Measurements from ENCODE around the gene SPRED2.
"Not testable (repeated sequence)": the region's sequence is repeated elsewhere in the genome, so short reads cannot be mapped to it uniquely, and the experiment has no call there.

Gene SPRED2

DNA sequence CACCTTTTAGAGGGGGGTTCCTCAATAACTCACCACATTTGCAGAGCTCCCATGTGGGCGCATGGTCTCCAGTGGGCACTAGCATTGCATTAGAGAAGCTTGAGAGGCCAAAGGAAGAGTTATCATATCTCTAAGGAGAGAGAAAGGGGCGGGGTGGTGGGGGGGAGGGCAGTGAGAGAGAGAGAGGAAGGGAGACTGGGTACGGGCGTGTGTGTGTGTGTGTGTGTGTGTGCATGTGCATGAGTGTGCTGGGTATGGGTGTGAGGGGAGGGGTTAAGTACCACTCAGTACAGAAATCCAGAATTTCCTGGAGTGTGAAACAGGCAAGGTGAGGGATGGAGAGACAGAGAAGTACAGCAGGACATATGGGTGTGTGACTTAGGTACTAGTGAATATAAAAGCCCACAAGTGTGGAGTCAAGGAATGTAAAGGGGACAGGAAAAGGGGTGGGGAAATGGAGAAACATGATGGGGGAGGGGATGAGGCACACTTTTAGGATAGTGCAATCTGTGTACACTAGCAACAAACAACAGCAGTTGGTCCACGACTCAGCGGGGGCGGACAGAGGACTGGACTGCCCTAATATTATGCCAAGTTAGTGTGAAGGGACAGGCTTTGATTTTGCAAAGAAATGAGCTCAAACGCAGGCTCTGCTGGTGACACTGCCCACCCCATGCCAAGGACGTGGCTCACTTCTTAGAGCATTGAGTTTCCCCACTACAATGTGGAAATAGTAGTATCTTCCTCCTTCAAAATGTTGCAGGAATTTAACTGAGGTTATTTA, 91.3 kb downstream of the SPRED2 start:
- no peak for DNase-seq (ENCODE audit: low read depth)

DNA sequence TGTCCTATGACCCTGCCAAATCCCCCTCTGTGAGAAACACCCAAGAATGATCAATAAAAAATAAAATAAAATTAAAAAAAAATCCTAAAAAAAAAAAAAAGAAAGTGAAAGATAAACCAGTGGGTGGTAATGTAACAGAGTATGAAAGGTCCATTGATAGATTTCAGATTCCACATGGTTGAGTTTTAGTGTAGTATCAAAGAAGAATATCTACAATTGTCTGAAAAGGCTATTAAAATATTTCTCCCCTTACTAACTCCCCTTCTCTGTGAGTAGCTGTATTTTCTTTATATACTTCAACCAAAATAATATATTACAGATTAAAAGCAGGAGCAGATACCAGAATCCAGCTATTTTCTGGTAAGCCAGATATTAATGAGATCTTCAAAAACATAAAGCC, 92.8 kb downstream of the SPRED2 start:
- DNase-seq (ENCODE audit: low read depth), result no peak

GRCh38 chr2:65338830-65339495, 93.4 kb downstream of the SPRED2 start:
- DNase-seq (ENCODE audit: low read depth), result not testable (repeated sequence)

- not testable (repeated sequence) for DNase-seq (ENCODE audit: low read depth)
Measured at GRCh38 chr2:65337915-65338314, 94.5 kb downstream of the SPRED2 start.

- no peak for DNase-seq (ENCODE audit: low read depth)
Measured at GRCh38 chr2:65334714-65335113, 97.7 kb downstream of the SPRED2 start.

DNA sequence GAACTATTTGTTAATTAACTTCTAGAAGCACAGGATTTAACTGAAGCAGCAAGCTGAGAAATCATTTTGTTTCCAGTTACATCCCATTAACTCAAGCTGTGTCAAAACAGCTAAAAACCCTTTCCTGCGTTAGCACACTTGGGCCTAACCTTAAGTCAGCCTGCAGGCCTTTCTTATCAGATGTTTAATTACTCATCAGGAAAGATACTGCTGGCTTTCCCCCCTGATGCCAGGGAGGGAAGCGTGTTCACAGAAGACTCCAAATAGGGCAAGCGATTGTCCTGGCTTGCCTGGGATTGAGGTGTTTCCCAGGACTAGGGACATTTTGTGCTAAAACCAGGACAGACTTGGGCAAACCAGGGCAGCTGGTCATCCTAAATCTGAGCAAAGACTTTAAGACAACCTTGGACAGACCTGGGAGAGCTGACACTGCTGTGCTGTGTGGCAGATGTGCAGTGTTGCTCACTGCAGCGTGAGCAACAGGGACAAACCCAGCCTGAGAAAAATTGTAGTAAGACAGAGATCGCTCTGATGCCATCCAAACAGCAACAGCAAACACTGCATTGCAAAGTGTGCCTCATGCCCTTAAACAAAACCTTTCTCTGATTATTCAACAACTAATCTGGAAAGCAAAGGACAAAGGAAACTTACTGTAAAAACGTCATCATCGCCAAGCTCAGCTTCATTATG, 100.9 kb downstream of the SPRED2 start:
- no peak for DNase-seq (ENCODE audit: low read depth)

GRCh38 chr2:65329525-65329924, 102.9 kb downstream of the SPRED2 start:
- no peak for DNase-seq (ENCODE audit: low read depth)

GRCh38 chr2:65326276-65326675, 106.1 kb downstream of the SPRED2 start:
- no peak for DNase-seq (ENCODE audit: low read depth)

DNA sequence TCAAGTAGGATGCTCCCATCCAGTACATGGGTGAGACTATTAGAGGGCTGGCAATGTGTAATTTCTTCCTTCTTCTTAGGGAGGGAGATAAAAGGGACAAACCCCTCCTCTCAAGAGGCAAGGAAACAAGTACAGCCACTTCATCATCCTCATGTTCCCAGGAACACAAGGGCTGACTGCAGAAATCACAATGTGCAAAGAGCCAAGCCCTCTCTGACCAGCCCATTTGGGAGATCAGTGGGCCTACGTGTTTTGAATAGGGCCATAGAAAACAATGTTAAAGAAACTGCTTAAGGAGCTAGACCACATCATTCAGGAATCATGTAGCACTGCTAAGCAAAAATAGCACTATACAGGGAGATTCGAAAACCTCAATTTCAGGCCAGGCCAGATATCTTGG, 107.3 kb downstream of the SPRED2 start:
- DNase-seq (ENCODE audit: low read depth), result no peak

GRCh38 chr2:65320946-65321345, 111.5 kb downstream of the SPRED2 start:
- no peak for DNase-seq (ENCODE audit: low read depth)

DNA sequence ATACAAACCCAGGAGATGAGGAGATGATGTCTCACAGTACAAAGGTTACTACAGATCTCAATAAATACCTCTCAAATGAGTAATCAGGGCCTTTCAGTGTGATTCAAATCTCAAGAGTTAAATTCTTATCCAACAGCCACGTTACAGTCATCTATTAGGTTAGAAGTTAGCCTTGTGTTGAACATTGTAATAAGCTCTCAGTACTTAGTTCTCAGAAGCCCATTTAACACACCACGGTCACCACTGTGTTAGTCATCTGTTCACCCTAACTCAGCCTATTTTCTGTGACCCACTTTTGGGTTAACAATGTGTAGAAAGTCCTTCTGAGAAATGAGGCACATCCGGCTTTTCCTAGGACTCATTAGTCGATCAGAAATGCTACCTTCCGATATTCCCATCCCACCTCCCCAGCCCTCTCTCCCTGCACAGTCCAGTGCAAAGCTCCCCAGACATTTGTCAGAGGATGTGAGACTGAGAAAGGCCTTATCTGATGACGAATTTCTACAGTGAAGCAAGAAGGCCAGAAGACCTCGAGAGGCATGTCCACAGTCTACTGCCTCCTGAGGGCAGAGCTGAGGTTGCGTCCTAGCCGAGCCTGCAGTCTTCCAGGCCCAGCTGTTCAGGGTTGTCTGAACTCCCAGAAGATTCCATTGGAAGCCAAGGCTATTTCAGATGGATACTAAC, 112.2 kb downstream of the SPRED2 start:
- no peak for DNase-seq (ENCODE audit: low read depth)

GRCh38 chr2:65319674-65320041, 112.7 kb downstream of the SPRED2 start:
- no peak for DNase-seq (ENCODE audit: low read depth)

DNA sequence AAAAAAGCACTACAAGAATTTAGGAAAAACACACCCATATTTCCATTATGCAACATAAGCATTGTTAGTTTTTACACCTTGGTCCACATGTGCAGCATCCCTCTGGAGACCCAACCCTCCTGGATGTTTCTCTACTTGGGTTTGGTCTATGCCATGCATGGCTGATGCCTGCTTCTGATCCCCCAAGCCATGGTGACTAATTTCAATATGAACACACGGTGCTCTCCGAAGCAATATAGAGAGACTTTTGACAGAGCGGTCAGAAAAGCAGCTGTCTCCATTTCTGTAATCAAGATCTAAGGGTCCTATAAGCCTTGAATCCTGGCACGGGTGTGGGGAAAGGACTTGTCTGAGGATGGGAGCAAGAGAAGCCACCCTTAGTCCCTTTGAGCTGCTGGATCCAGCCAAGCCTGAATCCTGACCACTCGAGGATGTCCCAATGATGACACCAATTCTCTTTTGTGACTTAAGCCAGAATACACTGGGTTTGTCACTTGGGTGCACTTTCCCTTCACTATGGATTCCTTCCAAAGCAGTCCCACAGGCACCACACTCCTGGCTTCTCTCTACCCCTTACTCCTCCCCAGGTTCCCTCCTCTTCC, 113.2 kb downstream of the SPRED2 start:
- DNase-seq (ENCODE audit: low read depth), result no peak

GRCh38 chr2:65317841-65318240, 114.6 kb downstream of the SPRED2 start:
- no peak for DNase-seq (ENCODE audit: low read depth)

DNA sequence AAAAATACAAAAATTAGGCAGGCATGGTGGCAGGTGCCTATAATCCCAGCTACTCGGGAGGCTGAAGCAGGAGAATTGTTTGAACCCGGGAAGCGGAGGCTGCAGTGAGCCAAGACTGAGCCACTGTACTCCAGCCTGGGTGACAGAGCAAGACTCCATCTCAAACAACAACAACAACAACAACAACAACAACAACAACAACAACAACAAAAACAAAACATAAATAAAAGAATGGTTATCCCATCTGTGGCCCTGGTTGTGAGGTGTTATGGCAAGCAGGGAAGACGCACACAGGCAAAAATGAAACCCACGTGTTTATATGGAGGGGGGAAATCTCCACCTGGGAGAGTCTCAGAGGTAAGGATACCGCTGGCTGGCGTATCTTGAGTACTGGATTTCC, 115.0 kb downstream of the SPRED2 start:
- DNase-seq (ENCODE audit: low read depth), result not testable (repeated sequence)

GRCh38 chr2:65316072-65316471, 116.3 kb downstream of the SPRED2 start:
- no peak for DNase-seq (ENCODE audit: low read depth)

DNA sequence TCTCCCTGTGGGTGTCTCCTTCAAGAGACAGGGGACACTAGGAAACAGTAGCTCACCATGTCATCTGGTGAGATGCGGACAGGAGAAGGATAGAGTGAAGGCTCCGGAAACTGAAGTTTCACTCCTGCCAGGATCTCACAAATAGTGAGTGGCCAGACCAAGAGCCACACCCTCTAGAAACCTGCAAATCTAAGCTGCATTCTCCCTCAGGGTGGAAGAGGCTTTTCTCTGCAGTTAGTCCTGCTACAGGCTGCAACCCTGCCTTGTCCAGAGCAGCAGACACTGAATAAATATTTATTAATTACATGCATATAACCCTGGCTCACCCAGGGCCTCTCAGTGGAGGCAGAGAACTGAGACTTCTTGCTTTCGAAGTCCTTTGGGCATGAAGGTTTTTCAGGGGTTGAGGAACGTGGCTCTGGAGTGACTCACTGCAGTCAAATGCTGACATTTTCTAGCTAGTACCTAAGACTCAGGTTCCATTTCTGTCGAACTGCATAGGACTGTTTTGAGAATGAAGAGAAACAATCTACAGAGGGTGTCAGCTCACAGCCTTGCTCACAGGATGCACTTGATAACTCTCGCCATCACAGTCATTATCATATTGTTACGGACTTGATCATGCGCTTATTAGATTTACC, 117.5 kb downstream of the SPRED2 start:
- DNase-seq (ENCODE audit: low read depth), result no peak

DNA sequence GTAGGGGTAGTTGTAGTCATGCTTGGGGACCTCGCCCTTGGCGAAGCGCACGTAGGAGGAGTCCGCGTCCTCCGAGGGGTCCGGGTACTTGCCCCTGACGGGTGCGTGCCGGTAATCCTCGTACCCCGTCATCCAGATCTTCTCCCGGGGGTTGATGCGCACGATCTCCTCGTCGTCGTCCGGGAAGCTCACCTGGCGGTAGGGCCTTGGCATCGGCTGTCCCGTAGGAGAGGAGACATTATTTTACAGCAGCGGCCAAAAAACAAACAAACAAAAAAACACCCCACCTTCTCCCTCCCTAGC, 118.5 kb downstream of the SPRED2 start:
- no peak for DNase-seq (ENCODE audit: low read depth)

GRCh38 chr2:65313126-65313953, 119.1 kb downstream of the SPRED2 start:
- DNase-seq (ENCODE audit: low read depth), result no peak

- DNase-seq (ENCODE audit: low read depth), result no peak
Measured at GRCh38 chr2:65311596-65311995, 120.8 kb downstream of the SPRED2 start.

GRCh38 chr2:65311049-65311448, 121.3 kb downstream of the SPRED2 start:
- no peak for DNase-seq (ENCODE audit: low read depth)

All from activated T-cell treated with anti-CD3 and anti-CD28 coated beads for 1 hour (primary cell).